Endothelial cell of umbilical vein (primary cell): ENCODE measurements around the gene DGKD. TPM values are rescaled to one million over a fixed set of nuclear protein-coding genes. Genes with fewer than 3 reads are reported as not detected.

Experiments used
- BruUV-seq: library from RNA; stranded (reverse); fragments of 400-500 nt; replicated peaks from 2 replicates; lab custom pipeline; 2021; lab: Mats Ljungman, UMichigan
- CTCF ChIA-PET: fragments of 300-600, 350-600 bp; sonication (Branson Sonifier 250); formaldehyde crosslinking; loops from one replicate; lab custom pipeline; 2021; ENCODE audit warnings: antibody characterized with exemption, inconsistent platforms; lab: Charles Lee
- POLR2A ChIA-PET: fragments of 300-600, 350-600 bp; sonication (Branson Sonifier 250); formaldehyde crosslinking; loops from one replicate; lab custom pipeline; 2021; ENCODE audit warnings: antibody characterized with exemption, inconsistent platforms; lab: Charles Lee
- DNase-seq: peaks from one replicate; pipeline ENCODE4 v3.0.0-alpha.2; 2011; ENCODE audit warnings: low read depth, low spot score
- FAIRE-seq: peaks from 2 replicates; lab custom pipeline; 2011; peaks lifted over from hg19 to GRCh38; lab: Jason Lieb, UNC
- H2AFZ ChIP-seq: 2 replicates; pipeline ENCODE4 v1.6.0; 2012; ENCODE audit warnings: low read depth, low read length, control low read depth, inconsistent platforms
- H3K27ac ChIP-seq: 2 replicates; pipeline ENCODE4 v1.5.1; 2011; ENCODE audit warnings: low read depth, mild to moderate bottlenecking, control low read depth, low read length, moderate library complexity; ENCODE audit not compliant: insufficient read depth
- H3K27me3 ChIP-seq, 2 experiments: 2 replicates each; pipeline versions ENCODE4 v1.6.0 to v1.6.1; 2011; ENCODE audit warnings: low read length in 2 of 2, mixed read lengths in 1 of 2; ENCODE audit not compliant: control insufficient read depth in 2 of 2, insufficient read depth in 2 of 2
- H3K36me3 ChIP-seq, 2 experiments: 2 replicates in 1 of 2; 3 replicates in 1 of 2; pipeline ENCODE4 v1.5.1; 2011; ENCODE audit warnings: low read length in 2 of 2, mild to moderate bottlenecking in 1 of 2, moderate library complexity in 1 of 2; ENCODE audit not compliant: control insufficient read depth in 2 of 2, insufficient read depth in 2 of 2; ENCODE audit errors: extremely low read depth in 1 of 2
- H3K4me1 ChIP-seq: 3 replicates; pipeline ENCODE4 v1.5.1; 2011; ENCODE audit warnings: mild to moderate bottlenecking, low read length; ENCODE audit not compliant: control insufficient read depth, insufficient read depth; ENCODE audit errors: extremely low read depth
- H3K4me2 ChIP-seq: 2 replicates; pipeline ENCODE4 v1.6.1; 2011; ENCODE audit warnings: low read length, control low read depth, mixed read lengths; ENCODE audit not compliant: insufficient read depth
- H3K4me3 ChIP-seq, 3 experiments: fragments of 200-600 bp in 1 of 3; sonication (generic), shearing (Covaris generic) in 1 of 3; replicated peaks in 1 of 3; 2 replicates each; pipeline ENCODE4 v1.5.1; 2011 to 2016; ENCODE audit warnings: control low read depth in 3 of 3, low read length in 3 of 3, mild to moderate bottlenecking in 2 of 3, inconsistent platforms in 1 of 3, low read depth in 1 of 3, moderate library complexity in 1 of 3; ENCODE audit not compliant: insufficient read depth in 1 of 3
- H3K79me2 ChIP-seq: 2 replicates; pipeline ENCODE4 v1.6.0; 2012; ENCODE audit warnings: low read length, inconsistent platforms; ENCODE audit not compliant: control insufficient read depth, insufficient read depth
- H3K9ac ChIP-seq: replicated peaks from 2 replicates; pipeline ENCODE3; 2011; ENCODE audit warnings: low read length, control low read depth; ENCODE audit not compliant: insufficient read depth; ENCODE audit errors: extremely low read depth
- H3K9me1 ChIP-seq: replicated peaks from 3 replicates; pipeline ENCODE4 v1.6.0; 2011; ENCODE audit warnings: mild to moderate bottlenecking, low read length; ENCODE audit not compliant: control insufficient read depth, insufficient read depth; ENCODE audit errors: extremely low read depth
- H3K9me3 ChIP-seq: replicated peaks from 2 replicates; pipeline ENCODE4 v1.5.1; 2012; ENCODE audit warnings: low read length, inconsistent platforms; ENCODE audit not compliant: control insufficient read depth, insufficient read depth
- H4K20me1 ChIP-seq: replicated peaks from 2 replicates; pipeline ENCODE3; 2011; ENCODE audit warnings: mild to moderate bottlenecking, low read length; ENCODE audit not compliant: control insufficient read depth, insufficient read depth; ENCODE audit errors: extremely low read depth
- CTCF ChIP-seq, 2 donors: IDR thresholded peaks; 1 replicate in 1 of 2; 2 replicates in 1 of 2; pipeline ENCODE4 v1.5.1; 2011; ENCODE audit warnings: low read length in 2 of 2, mild to moderate bottlenecking in 2 of 2, moderate library complexity in 2 of 2, control low read depth in 1 of 2, inconsistent platforms in 1 of 2, low read depth in 1 of 2; ENCODE audit not compliant: insufficient read depth in 1 of 2; ENCODE audit errors: extremely low read depth in 1 of 2
- EZH2 ChIP-seq: IDR thresholded peaks from 2 replicates; pipeline ENCODE4 v1.6.1; 2012; ENCODE audit warnings: borderline replicate concordance, low read depth, mild to moderate bottlenecking, moderate library complexity, low read length, inconsistent platforms; ENCODE audit not compliant: severe bottlenecking
- FOS ChIP-seq: IDR thresholded peaks from 2 replicates; pipeline ENCODE4 v1.6.1; 2011; ENCODE audit warnings: mild to moderate bottlenecking, low read length, moderate library complexity, borderline replicate concordance; ENCODE audit not compliant: insufficient read depth
- GATA2 ChIP-seq: IDR thresholded peaks from 2 replicates; pipeline ENCODE4 v1.7.0; 2011; ENCODE audit warnings: low read depth, mild to moderate bottlenecking, moderate library complexity, mixed read lengths, low read length; ENCODE audit not compliant: insufficient read length, insufficient read depth
- JUN ChIP-seq: IDR thresholded peaks from 2 replicates; pipeline ENCODE4 v1.6.1; 2011; ENCODE audit warnings: borderline replicate concordance, low read depth; ENCODE audit not compliant: insufficient read length, insufficient read depth
- MAX ChIP-seq: IDR thresholded peaks from 2 replicates; pipeline ENCODE4 v1.6.1; 2011; ENCODE audit not compliant: insufficient read depth, insufficient read length
- MYC ChIP-seq: IDR thresholded peaks from one replicate; pipeline ENCODE4 v1.6.1; 2011; ENCODE audit warnings: mild to moderate bottlenecking, low read depth, low read length
- POLR2A ChIP-seq: IDR thresholded peaks from 2 replicates; pipeline ENCODE4 v1.6.1; 2012; ENCODE audit warnings: low read depth, mild to moderate bottlenecking, control low read depth, low read length
- POLR2AphosphoS5 ChIP-seq: IDR thresholded peaks from 2 replicates; pipeline ENCODE4 v1.6.1; 2012; ENCODE audit warnings: low read depth, mild to moderate bottlenecking, control low read depth, low read length, moderate library complexity; ENCODE audit not compliant: insufficient read depth
- dilution Hi-C: fragments of 300-500 bp; cut with MboI; formaldehyde crosslinking; loops from one replicate; pipeline ENCODE4 v1.15.0; 2019; ENCODE audit warnings: low sequenced_read_pairs; ENCODE audit not compliant: extremely low pct_ligation_motif_present
- intact Hi-C: fragments of 100-400 bp; cut with micrococcal nuclease; formaldehyde crosslinking; loops from one replicate; pipeline ENCODE4 v1.10.0; 2022
- polyA plus RNA-seq, 4 experiments: library from polyadenylated mRNA; depleted of rRNA in 3 of 4; stranded (reverse) in 3 of 4; unstranded in 1 of 4; fragments of >200 nt; gene quantifications; 2 replicates each; pipeline versions ENCODE4 v1.2.1 to v1.2.3, GENCODE V29; 2011 to 2012; ENCODE audit warnings: missing spikeins in 1 of 4
- total RNA-seq: library from RNA; stranded (reverse); gene quantifications from 2 replicates; pipeline ENCODE4 v1.2.3, GENCODE V29; 2021

Gene DGKD
- total and polyA plus RNA-seq, 2 donors (not counting 3 experiments of a cell fraction or from before 2014, with no cell fraction given) = 10.8 to 36.6 TPM

- H3K4me1 ChIP-seq = no peaks in the 10 kb centered on the region
- H3K79me2 ChIP-seq = no peaks in the 10 kb centered on the region
- no peaks in the 10 kb centered on the region for H4K20me1 ChIP-seq
- BruUV-seq = no TSS peak
- dilution Hi-C loops (no loop called here), intact Hi-C loops (no loop called here)
- TF ChIP-seq JUN (no peak), MYC (no peak), POLR2A (no peak), POLR2AphosphoS5 (no peak), FOS (no peak), GATA2 (no peak), MAX (no peak), EZH2 (no peak), CTCF (IDR thresholded peaks at IDR 0.05; ENCODE audit: extremely low read depth in 1 of 2, insufficient read depth in 1 of 2, low read depth in 1 of 2, low read length in 2 of 2) (no peak)
- FAIRE-seq (no peak), DNase-seq (no peak)
- H3K36me3 ChIP-seq = peaks cover 0 to 15% of the 10 kb centered on the region in 2 experiments
- ChIA-PET POLR2A (no interaction called here), CTCF (interaction anchor here (1.5 kb wide), 1 partner anchor 51 kb away, joined by 3 read pairs; no protein-coding TSS in a partner anchor)
- H3K9me3 ChIP-seq = no peaks in the 10 kb centered on the region
- no peak overlapping the region for H2AFZ ChIP-seq
- no peaks in the 10 kb centered on the region for H3K9me1 ChIP-seq
- H3K27me3 ChIP-seq = no peaks in the 10 kb centered on the region
- H3K4me3 ChIP-seq = no peak overlapping the region
- no peak overlapping the region for H3K9ac ChIP-seq
- H3K4me2 ChIP-seq = no peak overlapping the region
- no peak overlapping the region for H3K27ac ChIP-seq
Observed at GRCh38 chr2:233455491-233455890, 101.2 kb downstream of the DGKD start.
